ENCODE results near the gene DLX4.

Gene DLX4

GRCh38 chr17:50020841-50021599, 52.0 kb downstream of the DLX4 start:
- no peak for DNase-seq

- DNase-seq: no peak
Measured at GRCh38 chr17:50021681-50022370, 52.8 kb downstream of the DLX4 start.

- no peak for DNase-seq
Measured at GRCh38 chr17:50022463-50023130, 53.6 kb downstream of the DLX4 start.

- DNase-seq: no peak
Measured at GRCh38 chr17:50023520-50023919, 54.5 kb downstream of the DLX4 start.

Measured in CD4-positive, alpha-beta T cell treated with Interleukin-12 subunit alpha and Interleukin-12 subunit beta, for 1 hour (primary cell).